ENCODE results near the gene KIFC3.

- TF ChIP-seq CTCF (IDR thresholded peaks at IDR 0.05): no peak
- no peak for TF ChIP-seq POLR2A (IDR thresholded peaks at IDR 0.05)
- TF ChIP-seq POLR2AphosphoS5 (IDR thresholded peaks at IDR 0.05): no peak
- TF ChIP-seq EP300 (IDR thresholded peaks at IDR 0.05): no peak
These were observed 35.2 kb upstream of the KIFC3 start for GRCh38 chr16:57837305-57838125.
